Fibroblast of pulmonary artery (primary cell): Measurements from ENCODE around the gene GULP1.

Experiments
- DNase-seq: peaks from one replicate; pipeline ENCODE4 v3.0.0-alpha.2; 2010; ENCODE audit warnings: low read depth
- H3K4me3 ChIP-seq: replicated peaks from 2 replicates; pipeline ENCODE4 v1.5.1; 2011; ENCODE audit warnings: low read depth, mild to moderate bottlenecking, control low read depth, low read length, moderate library complexity
- CTCF ChIP-seq: IDR thresholded peaks from 2 replicates; pipeline ENCODE4 v1.5.1; 2011; ENCODE audit warnings: mild to moderate bottlenecking, control low read depth, low read length, inconsistent platforms; ENCODE audit errors: missing control alignments

The GULP1 gene

GRCh38 chr2:188399159-188399558 lies 107.5 kb downstream of the GULP1 start:
- H3K4me3 ChIP-seq = no peak overlapping the region
- DNase-seq = peak; percentile 34
- TF ChIP-seq CTCF = no peak

- no peak overlapping the region for H3K4me3 ChIP-seq
- no peak for DNase-seq
- no peak for TF ChIP-seq CTCF
Observed at GRCh38 chr2:188403676-188404075, 112.0 kb downstream of the GULP1 start.

GRCh38 chr2:188404341-188405004 lies 112.8 kb downstream of the GULP1 start:
- no peak overlapping the region for H3K4me3 ChIP-seq
- no peak for DNase-seq
- no peak for TF ChIP-seq CTCF

GRCh38 chr2:188406414-188406813 lies 114.7 kb downstream of the GULP1 start:
- no peak for TF ChIP-seq CTCF
- no peak for DNase-seq
- H3K4me3 ChIP-seq = no peak overlapping the region

GRCh38 chr2:188410504-188411235 lies 119.0 kb downstream of the GULP1 start:
- no peak for TF ChIP-seq CTCF
- peak; percentile 16 for DNase-seq
- no peak overlapping the region for H3K4me3 ChIP-seq

GRCh38 chr2:188412190-188412589 lies 120.5 kb downstream of the GULP1 start:
- H3K4me3 ChIP-seq = no peak overlapping the region
- DNase-seq = no peak
- TF ChIP-seq CTCF = no peak
